Measurements from ENCODE around the gene NFKBIE. TPM values are rescaled to one million over a fixed set of nuclear protein-coding genes. Genes with fewer than 3 reads are reported as not detected.
"Not testable (repeated sequence)": the region's sequence is repeated elsewhere in the genome, so short reads cannot be mapped to it uniquely, and the experiment has no call there.

NFKBIE gene
- total RNA-seq = 10 to 100 TPM in 1 of 4 donors, 1 to 10 TPM in 3; 7.0 to 10.4 (median 8.5) TPM

GRCh38 chr6:44265007-44265721 is at the start of gene NFKBIE:
Gene NFKBIE, minus strand, starts transcription at chr6:44265551. Its CDS starts 205 bp downstream, at chr6:44265346.
- peaks cover 0 to 8% (median under 1%) of the 10 kb centered on the region in 4 donors for H3K36me3 ChIP-seq
- peaks cover 23 to 46% (median 35%) of the 10 kb centered on the region in 4 donors for H3K4me1 ChIP-seq
- H3K9me3 ChIP-seq = no peaks in the 10 kb centered on the region
- H3K27ac ChIP-seq (replicated peaks in 1 of 4) = peak within 1 kb of the TSS; percentile 85 to 90 (median 86)
- under 1% methylated on average over 67 of the region's 72 CpGs for WGBS
- peak within 1 kb of the TSS; percentile 75 to 86 (median 80) for H3K4me3 ChIP-seq
- DNase-seq (ENCODE audit: extremely low spot score) = peak; percentile 98
- intact Hi-C loops (cut with DNase I) = no loop called here
- H3K27me3 ChIP-seq = peaks cover 4 to 23% (median 11%) of the 10 kb centered on the region in 4 donors
- TF ChIP-seq EP300 (IDR thresholded peaks at IDR 0.05) = no peak
- peak in 2 of 3 experiments; percentile 20 to 22 for TF ChIP-seq CTCF (IDR thresholded peaks at IDR 0.05)
- peak; percentile 78 to 89 for TF ChIP-seq POLR2AphosphoS5 (IDR thresholded peaks at IDR 0.05)
- TF ChIP-seq POLR2A (IDR thresholded peaks at IDR 0.05; ENCODE audit: low read depth) = peak; percentile 62

DNA sequence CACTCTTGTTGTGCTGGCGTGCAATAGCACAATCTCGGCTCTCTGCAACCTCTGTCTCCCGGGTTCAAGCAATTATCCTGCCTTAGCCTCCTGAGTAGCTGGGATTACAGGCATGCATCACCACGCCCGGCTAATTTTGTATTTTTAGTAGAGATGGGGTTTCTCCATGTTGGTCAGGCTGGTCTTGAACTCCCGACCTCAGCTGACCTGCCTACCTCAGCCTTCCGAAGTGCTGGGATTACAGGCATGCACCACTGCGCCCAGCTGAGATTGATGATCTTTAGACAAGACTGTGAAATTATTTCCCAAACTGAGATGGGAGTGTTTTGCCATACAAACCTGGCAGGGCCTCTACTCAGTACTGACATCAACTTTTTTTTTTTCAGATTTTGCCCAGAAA is 49.3 kb upstream of the NFKBIE start:
- DNase-seq (ENCODE audit: extremely low spot score); H3K4me3 ChIP-seq; H3K27ac ChIP-seq (replicated peaks in 1 of 4); H3K9me3 ChIP-seq; intact Hi-C loops (cut with DNase I): not testable (repeated sequence)
- peaks cover 0 to 14% (median 0%) of the 10 kb centered on the region in 4 donors for H3K27me3 ChIP-seq
- WGBS = 94% methylated on average over 8 of the region's 8 CpGs
- H3K36me3 ChIP-seq = peaks cover 13 to 23% (median 20%) of the 10 kb centered on the region in 4 donors
- peaks cover 8 to 19% (median 14%) of the 10 kb centered on the region in 4 donors for H3K4me1 ChIP-seq

DNA sequence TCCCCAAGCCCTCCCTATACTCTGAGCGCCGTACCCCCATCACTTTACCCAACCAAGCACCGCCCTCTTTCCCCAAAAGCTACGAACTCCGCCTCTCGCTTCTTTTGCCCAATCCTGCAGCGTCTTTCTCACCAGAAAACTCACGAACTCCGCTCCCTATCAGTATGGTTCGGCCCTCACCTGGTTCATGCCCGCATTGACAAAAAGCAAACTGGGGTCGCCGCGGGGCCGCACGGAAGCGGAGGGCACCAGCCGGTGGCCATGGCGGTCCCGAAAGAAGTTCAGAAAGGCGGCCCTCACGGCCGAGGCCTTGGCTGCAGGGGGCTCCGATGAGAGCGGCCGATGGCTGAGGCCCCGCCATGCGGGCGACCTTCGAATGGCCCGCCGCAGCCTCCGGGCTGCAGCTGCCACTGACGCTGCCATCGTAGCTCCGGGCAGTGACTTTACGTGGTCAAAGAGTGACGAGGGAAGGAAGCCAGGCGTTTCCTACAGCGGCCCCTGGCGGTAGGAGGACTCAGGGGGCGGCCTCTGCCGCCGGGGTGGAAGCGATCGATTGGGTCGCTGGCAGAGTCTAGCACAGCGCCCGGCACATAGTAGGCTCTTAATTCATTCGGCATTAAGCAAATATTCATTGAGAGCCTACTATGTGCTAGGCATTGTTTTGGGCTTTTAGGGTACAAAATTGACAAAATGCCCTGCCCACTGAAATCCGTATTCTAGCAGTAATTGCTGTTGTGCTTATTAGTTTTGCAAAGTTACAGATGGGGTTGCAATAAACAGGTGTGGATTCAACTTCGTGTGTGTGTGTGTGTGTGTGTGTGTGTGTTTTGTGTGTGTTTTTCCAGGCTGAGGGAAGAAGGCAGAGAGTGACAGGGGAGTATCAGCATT is 47.8 kb upstream of the NFKBIE start, which contains the start of gene AARS2:
Gene AARS2, minus strand, starts transcription at position 447 of the 888 bp plus-strand sequence. Its CDS starts 24 bp downstream, at position 423.
- H3K4me1 ChIP-seq = peaks cover 8 to 19% (median 14%) of the 10 kb centered on the region in 4 donors
- peaks cover 13 to 38% (median 33%) of the 10 kb centered on the region in 4 donors for H3K36me3 ChIP-seq
- TF ChIP-seq POLR2A (IDR thresholded peaks at IDR 0.05; ENCODE audit: low read depth) (peak; percentile 28), CTCF (IDR thresholded peaks at IDR 0.05) (peak in 2 of 3 experiments; percentile 94 to 96), POLR2AphosphoS5 (IDR thresholded peaks at IDR 0.05) (peak; percentile 79 to 90), EP300 (IDR thresholded peaks at IDR 0.05) (no peak)
- no peaks in the 10 kb centered on the region for H3K9me3 ChIP-seq
- 7% methylated on average over 28 of the region's 52 CpGs for WGBS
- peak within 1 kb of the TSS; percentile 82 to 87 (median 86) for H3K27ac ChIP-seq (replicated peaks in 1 of 4)
- peak within 1 kb of the TSS; percentile 81 to 97 (median 94) for H3K4me3 ChIP-seq
- H3K27me3 ChIP-seq = no peaks in the 10 kb centered on the region
- DNase-seq (ENCODE audit: extremely low spot score) = peak; percentile 95
- intact Hi-C loops (cut with DNase I) = no loop called here

DNA sequence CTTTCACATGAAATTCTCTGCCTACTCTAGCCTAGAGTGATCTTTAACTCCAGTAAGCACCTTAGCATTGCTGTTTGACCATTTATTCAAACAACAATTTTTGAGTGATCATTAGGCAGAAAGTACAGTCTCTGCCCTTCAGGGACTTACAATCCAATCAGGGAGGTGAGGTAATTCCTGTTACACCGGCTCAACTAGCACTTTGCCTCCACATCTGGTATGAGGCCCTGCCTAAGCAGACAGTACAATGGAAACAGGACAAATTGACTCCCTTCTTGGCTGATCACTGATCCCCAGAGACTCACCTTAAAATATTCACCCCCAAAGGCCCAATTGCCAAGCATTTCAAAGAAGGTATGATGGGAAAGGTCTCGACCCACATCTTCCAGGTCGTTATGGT is 46.4 kb upstream of the NFKBIE start:
- WGBS = 79% methylated on average over 3 of the region's 3 CpGs
- peak overlapping the region in 1 of 4 donors; percentile 92 for H3K4me3 ChIP-seq
- DNase-seq (ENCODE audit: extremely low spot score) = no peak
- H3K27ac ChIP-seq (replicated peaks in 1 of 4) = no peak overlapping the region
- intact Hi-C loops (cut with DNase I) = no loop called here
- no peaks in the 10 kb centered on the region for H3K27me3 ChIP-seq
- H3K9me3 ChIP-seq = no peaks in the 10 kb centered on the region
- H3K36me3 ChIP-seq = peaks cover 18 to 52% (median 47%) of the 10 kb centered on the region in 4 donors
- H3K4me1 ChIP-seq = peaks cover 8 to 19% (median 14%) of the 10 kb centered on the region in 4 donors
- no peak for TF ChIP-seq EP300 (IDR thresholded peaks at IDR 0.05)
- no peak for TF ChIP-seq CTCF (IDR thresholded peaks at IDR 0.05)
- TF ChIP-seq POLR2AphosphoS5 (IDR thresholded peaks at IDR 0.05) = no peak
- no peak for TF ChIP-seq POLR2A (IDR thresholded peaks at IDR 0.05; ENCODE audit: low read depth)

Measured in esophagus muscularis mucosa (tissue), 4 donors.